Trophoblast cell (in vitro differentiated cells and primary cell): ENCODE results near the gene OLFM1.
A peak's percentile ranks its signal among the peaks of the same experiment; 100 is the strongest.

ENCODE experiments used
- DNase-seq, 2 donors: peaks; one replicate each; pipeline ENCODE4 v3.0.0-alpha.2; 2016
- H2AFZ ChIP-seq: 2 replicates; pipeline ENCODE4 v1.6.1; 2013; ENCODE audit warnings: low read length, moderate library complexity, mild to moderate bottlenecking; ENCODE audit not compliant: insufficient read depth, poor library complexity
- H2AK5ac ChIP-seq: 2 replicates; pipeline ENCODE4 v1.6.1; 2013; ENCODE audit warnings: mild to moderate bottlenecking, low read length
- H2BK120ac ChIP-seq: 2 replicates; pipeline ENCODE4 v1.6.1; 2013; ENCODE audit warnings: low read length, mild to moderate bottlenecking, moderate library complexity; ENCODE audit not compliant: insufficient read depth, poor library complexity
- H2BK12ac ChIP-seq: 2 replicates; pipeline ENCODE4 v1.6.1; 2013; ENCODE audit warnings: mild to moderate bottlenecking, low read length, moderate library complexity
- H2BK5ac ChIP-seq: 2 replicates; pipeline ENCODE4 v1.6.1; 2013; ENCODE audit warnings: low read length, low read depth, moderate library complexity, mild to moderate bottlenecking; ENCODE audit not compliant: poor library complexity
- H3K14ac ChIP-seq: 2 replicates; pipeline ENCODE4 v1.6.1; 2013; ENCODE audit warnings: mild to moderate bottlenecking, low read length
- H3K18ac ChIP-seq: 2 replicates; pipeline ENCODE4 v1.6.1; 2013; ENCODE audit warnings: mild to moderate bottlenecking, low read length
- H3K23ac ChIP-seq: 2 replicates; pipeline ENCODE4 v1.6.1; 2013; ENCODE audit warnings: low read length
- H3K27ac ChIP-seq: 2 replicates; pipeline ENCODE4 v1.5.1; 2013; ENCODE audit warnings: low read depth, mild to moderate bottlenecking, inconsistent platforms, low read length, moderate library complexity
- H3K27me3 ChIP-seq: 2 replicates; pipeline ENCODE4 v1.6.1; 2013; ENCODE audit warnings: inconsistent platforms, mild to moderate bottlenecking, low read length, moderate library complexity; ENCODE audit not compliant: insufficient read depth
- H3K36me3 ChIP-seq, 2 experiments: 1 replicate in 1 of 2; 2 replicates in 1 of 2; pipeline ENCODE4 v1.6.1; 2013; ENCODE audit warnings: low read length in 2 of 2, mild to moderate bottlenecking in 2 of 2, moderate library complexity in 1 of 2; ENCODE audit not compliant: insufficient read depth in 2 of 2, control insufficient read depth in 1 of 2
- H3K4ac ChIP-seq: 2 replicates; pipeline ENCODE4 v1.6.1; 2013; ENCODE audit warnings: low read depth, mild to moderate bottlenecking, low read length, moderate library complexity
- H3K4me1 ChIP-seq, 2 experiments: 1 replicate in 1 of 2; 2 replicates in 1 of 2; pipeline ENCODE4 v1.6.1; 2013; ENCODE audit warnings: low read length in 2 of 2, mild to moderate bottlenecking in 2 of 2, moderate library complexity in 1 of 2; ENCODE audit not compliant: insufficient read depth in 2 of 2, control insufficient read depth in 1 of 2
- H3K4me2 ChIP-seq: 2 replicates; pipeline ENCODE4 v1.6.1; 2013; ENCODE audit warnings: inconsistent platforms, mild to moderate bottlenecking, low read length, moderate library complexity
- H3K4me3 ChIP-seq: 2 replicates; pipeline ENCODE4 v1.5.1; 2013; ENCODE audit warnings: mild to moderate bottlenecking, low read depth, low read length, inconsistent platforms
- H3K79me1 ChIP-seq: one replicate; pipeline ENCODE4 v1.6.1; 2013; ENCODE audit warnings: low read length
- H3K79me2 ChIP-seq: 2 replicates; pipeline ENCODE4 v1.6.1; 2013; ENCODE audit warnings: low read length, mild to moderate bottlenecking; ENCODE audit not compliant: control insufficient read depth, insufficient read depth, poor library complexity
- H3K9ac ChIP-seq: 2 replicates; pipeline ENCODE4 v1.6.1; 2013; ENCODE audit warnings: mild to moderate bottlenecking, low read length
- H3K9me3 ChIP-seq: 2 replicates; pipeline ENCODE4 v1.6.1; 2013; ENCODE audit warnings: low read depth, mild to moderate bottlenecking, control low read depth, inconsistent platforms, low read length; ENCODE audit not compliant: insufficient read depth
- H4K12ac ChIP-seq: 2 replicates; pipeline ENCODE4 v1.6.1; 2013; ENCODE audit warnings: low read depth, mild to moderate bottlenecking, low read length, moderate library complexity
- H4K8ac ChIP-seq: 2 replicates; pipeline ENCODE4 v1.6.1; 2013; ENCODE audit warnings: low read depth, mild to moderate bottlenecking, low read length, moderate library complexity
- H4K91ac ChIP-seq: one replicate; pipeline ENCODE4 v1.6.1; 2013; ENCODE audit warnings: low read depth, mild to moderate bottlenecking, low read length, moderate library complexity
- WGBS: extraction: QIAGEN DNeasy Blood & Tissue Kit; methylation state at CpG from one replicate; pipeline ENCODE4 v1.1.7; 2013; ENCODE audit warnings: missing lambda C conversion rate; ENCODE audit not compliant: insufficient read length, insufficient coverage; ENCODE audit errors: extremely low coverage; 5-methylcytosine and 5-hydroxymethylcytosine counted together

The OLFM1 gene

DNA sequence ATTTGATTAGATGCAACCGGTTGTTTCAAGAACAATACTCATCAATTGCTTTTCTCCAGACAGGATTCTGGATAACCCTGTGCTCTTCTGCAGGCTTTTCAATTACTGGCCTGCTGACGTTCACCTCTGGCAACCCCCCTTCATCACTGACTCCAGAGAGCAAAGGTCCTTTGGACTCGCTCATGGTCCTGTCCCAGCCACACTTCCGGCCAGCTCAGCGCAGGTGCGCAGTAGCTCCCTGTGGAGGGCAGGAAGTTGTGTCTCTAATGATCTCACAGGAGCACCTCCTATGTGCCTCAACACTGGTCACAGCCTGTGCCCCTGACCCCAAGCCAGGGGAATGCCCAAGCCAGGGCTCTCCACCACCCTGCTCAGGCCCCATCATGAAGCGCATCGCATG, 44.0 kb downstream of the OLFM1 start:
- Histone ChIP-seq H2BK12ac (no peak overlapping the region), H3K4me3 (peak overlapping the region; percentile 15)

DNA sequence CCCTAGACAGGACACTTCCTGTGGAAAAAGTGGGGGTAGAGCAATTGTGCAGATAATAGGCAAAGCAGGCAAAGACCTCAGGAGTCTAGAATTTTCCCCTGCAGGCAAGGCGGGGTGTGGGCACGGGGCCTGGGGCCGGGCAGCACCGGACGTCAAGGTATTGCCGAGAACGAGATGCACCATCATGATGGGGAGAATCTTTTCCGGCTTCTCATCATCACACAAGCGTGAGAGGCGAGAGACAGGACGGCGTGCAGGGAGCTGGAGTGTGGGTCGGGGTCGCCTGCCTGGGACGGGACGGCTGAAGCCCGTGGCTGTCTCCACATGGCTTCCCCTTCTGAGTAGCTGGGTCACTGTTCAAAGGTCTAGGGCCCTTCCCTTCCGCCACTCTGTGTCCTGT, 44.5 kb downstream of the OLFM1 start:
- no peak overlapping the region for H2BK120ac ChIP-seq
- H3K27ac ChIP-seq = no peak overlapping the region
- H3K4me2 ChIP-seq = no peak overlapping the region
- no peaks in the 10 kb centered on the region for H3K36me3 ChIP-seq
- no peak overlapping the region for H3K23ac ChIP-seq
- no peak overlapping the region for H3K14ac ChIP-seq
- no peak overlapping the region for H3K4ac ChIP-seq
- no peak overlapping the region for H2AK5ac ChIP-seq
- peaks cover 5% of the 10 kb centered on the region for H3K9me3 ChIP-seq
- no peaks in the 10 kb centered on the region for H3K79me2 ChIP-seq
- DNase-seq = no peak
- no peak overlapping the region for H4K12ac ChIP-seq
- no peak overlapping the region for H3K4me3 ChIP-seq
- no peaks in the 10 kb centered on the region for H3K27me3 ChIP-seq
- no peak overlapping the region for H2AFZ ChIP-seq
- H4K8ac ChIP-seq = no peak overlapping the region
- H3K18ac ChIP-seq = no peak overlapping the region
- H3K4me1 ChIP-seq = peaks cover 0 to 7% of the 10 kb centered on the region in 2 experiments
- no peak overlapping the region for H2BK5ac ChIP-seq
- WGBS = no CpG with 5 or more reads among the region's 18 CpGs
- no peak overlapping the region for H3K9ac ChIP-seq
- no peak overlapping the region for H4K91ac ChIP-seq
- no peak overlapping the region for H2BK12ac ChIP-seq
- H3K79me1 ChIP-seq = no peaks in the 10 kb centered on the region

More for the DNA sequence above, 44.0 kb downstream of the OLFM1 start:
- Histone ChIP-seq H3K36me3 (no peaks in the 10 kb centered on the region), H4K12ac (no peak overlapping the region), H3K4ac (no peak overlapping the region), H3K9me3 (peaks cover 7% of the 10 kb centered on the region), H3K79me2 (no peaks in the 10 kb centered on the region), H3K27ac (no peak overlapping the region), H2AK5ac (no peak overlapping the region), H3K27me3 (no peaks in the 10 kb centered on the region), H4K91ac (no peak overlapping the region), H3K23ac (no peak overlapping the region), H3K18ac (no peak overlapping the region), H3K79me1 (no peaks in the 10 kb centered on the region), H3K4me1 (peaks cover 0 to 7% of the 10 kb centered on the region in 2 experiments), H3K14ac (no peak overlapping the region), H4K8ac (no peak overlapping the region), H2BK120ac (no peak overlapping the region), H3K9ac (no peak overlapping the region), H2AFZ (no peak overlapping the region), H2BK5ac (no peak overlapping the region), H3K4me2 (no peak overlapping the region)
- WGBS = no CpG with 5 or more reads among the region's 8 CpGs
- no peak for DNase-seq

DNA sequence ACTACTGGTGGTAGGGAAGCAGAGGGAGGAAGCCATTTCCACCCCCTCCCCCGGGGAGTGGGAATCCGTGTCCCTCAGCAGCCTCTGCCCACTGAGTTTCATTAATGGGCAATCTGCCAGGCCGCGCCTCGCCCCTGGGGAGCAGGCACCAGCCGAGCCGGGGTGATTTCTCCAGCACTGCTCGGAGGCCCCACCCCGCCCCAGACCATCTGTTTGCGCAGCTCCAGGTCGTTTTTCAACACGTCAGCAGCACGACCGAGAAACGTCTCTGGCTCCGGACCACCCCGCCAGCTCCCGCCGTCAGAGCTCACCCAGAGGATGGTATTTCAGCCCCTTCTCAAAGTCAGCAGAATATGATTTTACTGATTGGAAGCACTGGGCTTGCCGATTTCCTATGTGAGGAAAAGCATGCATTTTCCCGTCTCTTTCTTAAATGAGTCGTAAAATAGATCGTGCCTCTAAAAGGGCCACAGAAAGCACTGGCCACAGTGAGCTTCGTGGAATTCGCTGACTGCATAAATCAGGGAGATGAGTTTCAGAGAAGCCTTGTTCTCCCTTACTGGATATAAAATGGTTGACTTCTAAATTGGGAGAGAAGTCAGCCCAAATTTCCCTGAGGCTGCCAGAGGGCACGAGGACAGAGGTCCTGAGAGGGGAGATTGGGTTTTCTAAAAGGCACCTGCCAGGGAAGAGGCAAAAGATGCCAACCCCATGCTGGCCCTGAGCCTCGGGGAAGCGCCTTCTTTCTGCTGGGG, 47.0 kb downstream of the OLFM1 start:
- Histone ChIP-seq H3K9ac (no peak overlapping the region), H3K4me2 (no peak overlapping the region), H3K4ac (no peak overlapping the region), H3K79me1 (no peaks in the 10 kb centered on the region), H3K4me3 (no peak overlapping the region), H3K9me3 (peaks cover 12% of the 10 kb centered on the region), H3K36me3 (no peaks in the 10 kb centered on the region), H2BK12ac (no peak overlapping the region), H2AFZ (no peak overlapping the region), H3K79me2 (no peaks in the 10 kb centered on the region), H2BK120ac (no peak overlapping the region), H3K14ac (no peak overlapping the region), H3K18ac (no peak overlapping the region), H2BK5ac (no peak overlapping the region), H3K27ac (no peak overlapping the region), H3K4me1 (no peaks in the 10 kb centered on the region), H4K8ac (no peak overlapping the region), H4K91ac (no peak overlapping the region), H3K23ac (no peak overlapping the region), H4K12ac (no peak overlapping the region), H3K27me3 (no peaks in the 10 kb centered on the region), H2AK5ac (no peak overlapping the region)
- no CpG with 5 or more reads among the region's 28 CpGs for WGBS
- no peak for DNase-seq

DNA sequence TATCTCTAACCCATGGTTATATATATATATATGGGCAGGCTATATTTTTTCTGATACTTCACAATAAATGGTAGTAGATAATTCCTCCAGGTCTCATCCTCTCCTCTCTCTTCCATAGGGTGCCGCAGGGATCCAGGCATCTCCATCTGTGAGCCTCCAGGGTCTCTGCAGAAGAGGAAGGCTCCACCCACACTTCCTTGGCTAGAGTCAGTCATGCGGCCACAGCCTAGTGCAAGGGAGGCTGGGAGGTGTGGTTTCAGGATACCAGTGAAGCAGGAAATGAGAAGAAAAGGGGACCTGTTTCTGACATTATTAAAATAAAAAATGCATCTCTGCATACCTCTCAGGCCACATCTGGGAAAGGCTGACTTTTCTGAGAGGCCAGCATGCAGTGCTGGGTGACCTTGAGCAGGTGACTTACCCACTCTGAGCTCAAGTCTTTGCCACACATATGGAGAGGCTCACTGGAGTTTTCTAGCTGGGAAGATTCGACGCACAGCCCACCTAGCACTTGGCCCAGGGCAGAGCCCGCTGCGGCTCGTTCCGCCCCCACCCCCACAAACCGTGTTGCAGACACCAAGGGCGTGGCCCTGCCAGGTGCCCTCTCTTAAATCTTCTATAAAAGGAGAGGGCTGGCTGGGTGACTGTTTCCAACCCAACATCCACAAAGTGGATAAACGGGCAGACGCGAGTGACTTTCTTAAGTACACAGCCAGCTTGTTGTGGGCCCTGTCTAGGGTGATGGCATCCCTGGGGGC, 47.9 kb downstream of the OLFM1 start:
- H2BK120ac ChIP-seq = no peak overlapping the region
- no peaks in the 10 kb centered on the region for H3K27me3 ChIP-seq
- no peak overlapping the region for H2AFZ ChIP-seq
- no peak overlapping the region for H2AK5ac ChIP-seq
- H3K9me3 ChIP-seq = peaks cover 15% of the 10 kb centered on the region
- no peak overlapping the region for H3K27ac ChIP-seq
- WGBS = no CpG with 5 or more reads among the region's 13 CpGs
- H3K4me2 ChIP-seq = no peak overlapping the region
- no peak overlapping the region for H3K18ac ChIP-seq
- no peak overlapping the region for H3K4ac ChIP-seq
- H3K4me3 ChIP-seq = no peak overlapping the region
- no peak for DNase-seq
- no peak overlapping the region for H2BK12ac ChIP-seq
- no peaks in the 10 kb centered on the region for H3K79me2 ChIP-seq
- H3K23ac ChIP-seq = no peak overlapping the region
- H3K9ac ChIP-seq = no peak overlapping the region
- H4K8ac ChIP-seq = no peak overlapping the region
- H4K12ac ChIP-seq = no peak overlapping the region
- no peak overlapping the region for H2BK5ac ChIP-seq
- H3K36me3 ChIP-seq = no peaks in the 10 kb centered on the region
- H3K14ac ChIP-seq = no peak overlapping the region
- no peaks in the 10 kb centered on the region for H3K79me1 ChIP-seq
- H4K91ac ChIP-seq = no peak overlapping the region
- no peaks in the 10 kb centered on the region for H3K4me1 ChIP-seq
